RWPE2 (cell line): ENCODE measurements around the gene GALNT10.

Experiments used
- ATAC-seq: fragments of 200-7000 bp; cut with Tn5 transposase; 3 replicates; pipeline ENCODE4 v1.9.1; 2021; ENCODE audit warnings: low read depth
- DNase-seq: peaks from one replicate; pipeline ENCODE4 v3.0.0-alpha.2; 2020; ENCODE audit warnings: low spot score
- H3K27ac ChIP-seq: fragments of 450-650 bp; 2 replicates; pipeline ENCODE4 v1.5.1; 2017; ENCODE audit warnings: mild to moderate bottlenecking; ENCODE audit not compliant: poor library complexity, severe bottlenecking
- H3K27me3 ChIP-seq: fragments of 250-450 bp; sonication (Bioruptor Pico); 2 replicates; pipeline ENCODE4 v1.5.1; 2021; ENCODE audit warnings: mild to moderate bottlenecking, moderate library complexity; ENCODE audit not compliant: insufficient read depth, poor library complexity, severe bottlenecking
- H3K36me3 ChIP-seq: fragments of 250-450 bp; sonication (Bioruptor Pico); 2 replicates; pipeline ENCODE4 v1.5.1; 2020; ENCODE audit warnings: low read depth, mild to moderate bottlenecking, moderate library complexity
- H3K4me1 ChIP-seq: fragments of 250-450 bp; sonication (Bioruptor Pico); 2 replicates; pipeline ENCODE4 v1.5.1; 2021; ENCODE audit warnings: mild to moderate bottlenecking, moderate library complexity; ENCODE audit not compliant: insufficient read depth, poor library complexity, severe bottlenecking
- H3K4me3 ChIP-seq: fragments of 250-450 bp; sonication (Bioruptor Pico); 2 replicates; pipeline ENCODE4 v1.5.1; 2021; ENCODE audit warnings: mild to moderate bottlenecking, moderate library complexity; ENCODE audit not compliant: severe bottlenecking
- H3K9me3 ChIP-seq: fragments of 250-450 bp; sonication (Bioruptor Pico); 2 replicates; pipeline ENCODE4 v1.5.1; 2021; ENCODE audit warnings: mild to moderate bottlenecking, moderate library complexity; ENCODE audit not compliant: severe bottlenecking
- CTCF ChIP-seq: fragments of 450-650 bp; IDR thresholded peaks from one replicate; pipeline ENCODE4 v1.5.1; 2017; ENCODE audit warnings: mild to moderate bottlenecking, moderate library complexity; ENCODE audit not compliant: poor library complexity, severe bottlenecking

The GALNT10 gene

GRCh38 chr5:154430961-154431630 is 240.6 kb downstream of the GALNT10 start:
- no peaks in the 10 kb centered on the region for H3K9me3 ChIP-seq
- no peak overlapping the region for H3K4me3 ChIP-seq
- peaks cover 20% of the 10 kb centered on the region for H3K36me3 ChIP-seq
- no peak overlapping the region for H3K27ac ChIP-seq
- no peaks in the 10 kb centered on the region for H3K27me3 ChIP-seq
- H3K4me1 ChIP-seq: no peaks in the 10 kb centered on the region
- ATAC-seq (no peak), DNase-seq (no peak)
- TF ChIP-seq CTCF: no peak

GRCh38 chr5:154435226-154435625 is 244.7 kb downstream of the GALNT10 start:
- TF ChIP-seq CTCF: no peak
- Histone ChIP-seq H3K36me3 (peaks cover 55% of the 10 kb centered on the region), H3K27me3 (no peaks in the 10 kb centered on the region)

GRCh38 chr5:154437281-154437965 is 246.9 kb downstream of the GALNT10 start:
- Histone ChIP-seq H3K4me1 (peaks cover 1% of the 10 kb centered on the region), H3K36me3 (peaks cover 77% of the 10 kb centered on the region), H3K9me3 (no peaks in the 10 kb centered on the region), H3K27ac (no peak overlapping the region), H3K4me3 (no peak overlapping the region), H3K27me3 (no peaks in the 10 kb centered on the region)
- DNase-seq: no peak
- TF ChIP-seq CTCF: no peak
- no peak for ATAC-seq

More at GRCh38 chr5:154435226-154435625, 244.7 kb downstream of the GALNT10 start:
- H3K9me3 ChIP-seq: no peaks in the 10 kb centered on the region
- no peak for ATAC-seq
- no peak for DNase-seq
- no peak overlapping the region for H3K4me3 ChIP-seq
- no peaks in the 10 kb centered on the region for H3K4me1 ChIP-seq
- H3K27ac ChIP-seq: no peak overlapping the region

- peaks cover 70% of the 10 kb centered on the region for H3K36me3 ChIP-seq
- no peaks in the 10 kb centered on the region for H3K9me3 ChIP-seq
- no peak overlapping the region for H3K4me3 ChIP-seq
- no peak for TF ChIP-seq CTCF
- ATAC-seq: no peak
- no peak for DNase-seq
- H3K27ac ChIP-seq: no peak overlapping the region
- H3K4me1 ChIP-seq: peaks cover 18% of the 10 kb centered on the region
- no peaks in the 10 kb centered on the region for H3K27me3 ChIP-seq
Observed at GRCh38 chr5:154440540-154440939, 250.0 kb downstream of the GALNT10 start.

- no peak overlapping the region for H3K4me3 ChIP-seq
- DNase-seq (no peak), ATAC-seq (no peak)
Observed at GRCh38 chr5:154442801-154443200, 252.3 kb downstream of the GALNT10 start.

More at GRCh38 chr5:154442801-154443200, 252.3 kb downstream of the GALNT10 start:
- Histone ChIP-seq H3K27ac (no peak overlapping the region), H3K4me1 (peaks cover 18% of the 10 kb centered on the region), H3K9me3 (no peaks in the 10 kb centered on the region), H3K27me3 (no peaks in the 10 kb centered on the region), H3K36me3 (peaks cover 52% of the 10 kb centered on the region)
- no peak for TF ChIP-seq CTCF
